ENCODE results near the gene TAAR9. TPM values are rescaled to one million over a fixed set of nuclear protein-coding genes. Genes with fewer than 3 reads are reported as not detected.

TAAR9 gene
- total RNA-seq, 6 experiments from 2014 or later, result not detected

- Histone ChIP-seq H3K4me3 (no peak overlapping the region), H3K27ac (no peak overlapping the region), H3K36me3 (no peaks in the 10 kb centered on the region), H3K27me3 (no peaks in the 10 kb centered on the region), H3K4me1 (no peaks in the 10 kb centered on the region), H3K9me3 (no peaks in the 10 kb centered on the region)
- WGBS (ENCODE audit: insufficient coverage, low coverage, low lambda C conversion rate, missing lambda C conversion rate), result 88% methylated on average over 5 of the region's 5 CpGs
- no peak for TF ChIP-seq CTCF (IDR thresholded peaks at IDR 0.05)
- TF ChIP-seq POLR2A (IDR thresholded peaks at IDR 0.05), result no peak
- ATAC-seq (no peak), DNase-seq (no peak)
- intact Hi-C loops (cut with DNase I), result no loop called here
Measured at GRCh38 chr6:132491303-132491702, 46.8 kb upstream of the TAAR9 start.

GRCh38 chr6:132491881-132492280 is 46.2 kb upstream of the TAAR9 start:
- intact Hi-C loops (cut with DNase I), result no loop called here
- Histone ChIP-seq H3K36me3 (no peaks in the 10 kb centered on the region), H3K27me3 (no peaks in the 10 kb centered on the region), H3K9me3 (no peaks in the 10 kb centered on the region), H3K4me3 (no peak overlapping the region), H3K27ac (no peak overlapping the region), H3K4me1 (peaks cover 0 to 5% (median 0%) of the 10 kb centered on the region in 4 donors)
- DNase-seq (no peak), ATAC-seq (peak in 1 of 4 donors; percentile 11)
- WGBS (ENCODE audit: insufficient coverage, low coverage, low lambda C conversion rate, missing lambda C conversion rate), result 77% methylated on average over 1 of the region's 1 CpG
- TF ChIP-seq POLR2A (IDR thresholded peaks at IDR 0.05), result no peak
- no peak for TF ChIP-seq CTCF (IDR thresholded peaks at IDR 0.05)

GRCh38 chr6:132494954-132495353 is 43.1 kb upstream of the TAAR9 start:
- ATAC-seq, result no peak
- DNase-seq, result no peak
- Histone ChIP-seq H3K4me3 (no peak overlapping the region), H3K36me3 (no peaks in the 10 kb centered on the region), H3K27ac (no peak overlapping the region), H3K9me3 (no peaks in the 10 kb centered on the region), H3K4me1 (peaks cover 0 to 9% (median 0%) of the 10 kb centered on the region in 4 donors), H3K27me3 (no peaks in the 10 kb centered on the region)
- 80% methylated on average over 2 of the region's 2 CpGs for WGBS (ENCODE audit: insufficient coverage, low coverage, low lambda C conversion rate, missing lambda C conversion rate)
- intact Hi-C loops (cut with DNase I), result no loop called here
- TF ChIP-seq POLR2A (IDR thresholded peaks at IDR 0.05) (no peak), CTCF (IDR thresholded peaks at IDR 0.05) (no peak)

- no peaks in the 10 kb centered on the region for H3K27me3 ChIP-seq
- H3K4me3 ChIP-seq, result no peak overlapping the region
- peaks cover 0 to 9% (median 0%) of the 10 kb centered on the region in 4 donors for H3K4me1 ChIP-seq
- ATAC-seq (no peak), DNase-seq (no peak)
- intact Hi-C loops (cut with DNase I), result no loop called here
- H3K27ac ChIP-seq, result no peak overlapping the region
- 43% methylated on average over 2 of the region's 2 CpGs for WGBS (ENCODE audit: insufficient coverage, low coverage, low lambda C conversion rate, missing lambda C conversion rate)
- H3K36me3 ChIP-seq, result peaks cover 0 to 3% (median 0%) of the 10 kb centered on the region in 4 donors
- H3K9me3 ChIP-seq, result no peaks in the 10 kb centered on the region
- no peak for TF ChIP-seq POLR2A (IDR thresholded peaks at IDR 0.05)
- TF ChIP-seq CTCF (IDR thresholded peaks at IDR 0.05), result no peak
Measured at GRCh38 chr6:132495604-132496079, 42.4 kb upstream of the TAAR9 start.
